ENCODE measurements around the gene MZF1.

The MZF1 gene

GRCh38 chr19:58513213-58513693 is 59.9 kb downstream of the MZF1 start:
- DNase-seq (ENCODE audit: low read depth in 2 of 2) = no peak
